ENCODE data around the gene OSBP2. TPM values are rescaled to one million over a fixed set of nuclear protein-coding genes. Genes with fewer than 3 reads are reported as not detected.

The OSBP2 gene
- total RNA-seq, 1 donor from 2014 or later: 11.1 TPM

DNA sequence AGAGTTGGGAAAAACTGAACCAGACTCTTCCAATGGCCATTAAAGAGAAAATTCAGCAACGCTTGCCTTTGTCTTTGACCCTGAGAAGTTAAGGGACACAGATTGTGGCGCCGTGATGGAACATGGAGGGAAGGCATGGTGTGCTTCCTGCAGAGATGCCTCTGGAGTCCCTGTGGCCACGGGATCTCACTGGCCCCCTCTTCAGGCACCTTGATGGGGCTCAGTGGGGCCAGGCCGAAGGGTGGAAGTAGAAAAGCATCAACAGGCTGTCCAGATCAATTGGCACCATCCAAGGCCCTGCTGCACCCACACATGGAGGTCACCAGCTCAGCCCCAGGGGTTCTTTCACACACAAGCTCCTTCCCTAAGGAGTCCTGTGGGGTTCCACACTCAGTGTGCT lies 231.0 kb downstream of the OSBP2 start:
- intact Hi-C loops (cut with DNase I): no loop called here
- no peak for ATAC-seq
- no peak for DNase-seq (ENCODE audit: missing footprints)

- intact Hi-C loops (cut with DNase I): no loop called here
Observed at GRCh38 chr22:30926706-30927105, 232.0 kb downstream of the OSBP2 start.

DNA sequence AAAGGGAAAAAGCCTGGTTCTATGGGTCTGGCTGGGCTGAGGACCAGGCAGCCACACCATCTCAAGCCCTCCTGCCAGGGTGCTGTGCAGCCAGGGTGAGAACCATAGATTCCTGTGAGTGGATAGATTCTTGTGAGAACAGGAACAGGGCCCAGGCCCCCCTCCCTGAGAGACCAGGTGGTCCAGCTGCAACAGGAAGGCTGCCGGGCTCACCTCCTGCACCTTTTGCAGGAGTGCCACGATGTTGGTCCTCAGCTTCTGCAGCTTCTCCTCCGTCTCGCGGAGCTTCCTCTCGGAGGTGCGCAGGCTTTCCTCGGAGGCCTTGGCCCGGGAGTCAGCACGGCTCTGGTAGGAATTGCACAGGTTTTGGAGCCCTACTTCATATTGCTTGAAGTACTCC lies 233.1 kb downstream of the OSBP2 start:
- ATAC-seq: no peak
- intact Hi-C loops (cut with DNase I): no loop called here
- no peak for DNase-seq (ENCODE audit: missing footprints)

More at GRCh38 chr22:30926706-30927105, 232.0 kb downstream of the OSBP2 start:
- DNase-seq (ENCODE audit: missing footprints): no peak
- no peak for ATAC-seq

GRCh38 chr22:30928401-30928800 lies 233.7 kb downstream of the OSBP2 start:
- no peak for ATAC-seq
- no peak for DNase-seq (ENCODE audit: missing footprints)
- intact Hi-C loops (cut with DNase I): no loop called here

- no peak for DNase-seq (ENCODE audit: missing footprints)
- intact Hi-C loops (cut with DNase I): no loop called here
- no peak for ATAC-seq
Observed at GRCh38 chr22:30930228-30930627, 235.6 kb downstream of the OSBP2 start.

- DNase-seq (ENCODE audit: missing footprints) (no peak), ATAC-seq (no peak)
- intact Hi-C loops (cut with DNase I): no loop called here
Observed at GRCh38 chr22:30931541-30932300, 237.0 kb downstream of the OSBP2 start.

DNA sequence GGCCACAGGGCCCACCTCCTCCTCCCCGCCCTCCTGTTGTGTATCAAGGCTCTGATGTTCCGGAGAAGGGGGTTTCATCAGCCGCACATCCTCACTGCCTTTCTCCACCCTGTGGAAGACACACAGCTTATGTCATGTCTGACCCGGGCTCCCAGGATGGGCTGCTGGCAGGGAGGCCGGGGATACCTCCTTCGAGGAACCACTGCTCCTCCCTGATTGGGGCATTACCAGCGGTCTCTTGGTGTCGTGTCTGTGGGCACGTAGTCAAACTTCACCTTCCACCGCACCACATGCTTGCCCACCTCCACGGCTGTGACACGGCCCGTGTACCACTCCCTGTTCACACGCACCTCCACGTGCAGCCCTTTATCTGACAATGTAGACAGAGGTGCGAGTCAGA lies 238.0 kb downstream of the OSBP2 start:
- ATAC-seq: no peak
- intact Hi-C loops (cut with DNase I): no loop called here

GRCh38 chr22:30933457-30933856 lies 238.8 kb downstream of the OSBP2 start:
- DNase-seq (ENCODE audit: missing footprints) (no peak), ATAC-seq (no peak)
- intact Hi-C loops (cut with DNase I): no loop called here

More for the DNA sequence above, 238.0 kb downstream of the OSBP2 start:
- DNase-seq (ENCODE audit: missing footprints): no peak

GRCh38 chr22:30934053-30934452 lies 239.4 kb downstream of the OSBP2 start:
- ATAC-seq: no peak
- intact Hi-C loops (cut with DNase I): no loop called here
- DNase-seq (ENCODE audit: missing footprints): no peak

DNA sequence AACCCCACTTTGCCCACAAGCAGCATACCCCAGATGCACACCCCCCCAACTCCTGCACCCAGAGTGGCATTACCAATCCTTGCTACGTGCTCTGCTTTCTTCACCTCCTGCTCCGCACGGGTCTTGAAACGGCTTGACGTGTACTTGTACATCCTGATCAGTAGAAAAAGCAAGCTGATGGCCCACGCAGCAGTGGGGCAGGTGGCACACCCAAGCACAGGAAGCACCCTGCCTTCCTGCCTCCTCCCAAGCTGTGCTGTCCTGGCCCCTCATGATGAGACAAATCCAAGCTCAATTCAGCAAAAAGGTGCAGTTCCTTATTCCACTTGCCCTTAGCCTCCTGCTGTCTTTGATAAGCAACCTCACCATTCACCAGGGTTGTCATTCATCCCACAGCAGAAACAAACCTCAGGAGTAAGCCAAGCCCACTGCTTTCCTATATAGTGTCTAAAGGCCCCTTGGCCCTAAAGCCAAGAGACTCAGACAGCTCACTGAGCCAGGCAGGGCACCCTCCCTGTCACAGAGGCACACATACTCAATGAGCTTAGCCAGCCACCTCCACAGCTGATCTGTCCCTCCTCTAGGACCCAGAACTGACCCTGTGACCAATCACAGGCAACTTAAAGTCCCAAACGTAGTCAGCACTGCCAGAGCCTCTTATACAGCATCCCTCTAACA lies 246.2 kb downstream of the OSBP2 start:
- no peak for DNase-seq (ENCODE audit: missing footprints)
- intact Hi-C loops (cut with DNase I): no loop called here
- ATAC-seq: no peak

DNA sequence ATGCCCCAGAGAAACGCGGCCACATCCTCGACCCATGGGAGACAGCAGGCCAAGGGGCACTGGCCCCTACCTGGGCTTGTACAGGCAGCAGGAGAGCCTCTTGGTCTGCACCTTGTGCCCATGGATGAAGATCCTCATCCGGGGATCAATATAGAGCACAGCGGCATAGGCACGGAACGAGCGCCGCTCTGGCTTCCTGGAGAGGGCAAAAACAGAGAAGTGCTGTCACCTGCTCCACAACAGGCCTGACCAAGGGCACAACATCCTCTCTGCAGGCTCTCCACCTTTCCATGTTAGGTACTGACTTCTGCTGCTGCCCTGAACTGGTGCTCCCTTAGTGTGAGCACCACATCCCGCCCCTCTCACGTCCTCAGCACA lies 246.7 kb downstream of the OSBP2 start:
- no peak for DNase-seq (ENCODE audit: missing footprints)
- intact Hi-C loops (cut with DNase I): no loop called here
- no peak for ATAC-seq

DNA sequence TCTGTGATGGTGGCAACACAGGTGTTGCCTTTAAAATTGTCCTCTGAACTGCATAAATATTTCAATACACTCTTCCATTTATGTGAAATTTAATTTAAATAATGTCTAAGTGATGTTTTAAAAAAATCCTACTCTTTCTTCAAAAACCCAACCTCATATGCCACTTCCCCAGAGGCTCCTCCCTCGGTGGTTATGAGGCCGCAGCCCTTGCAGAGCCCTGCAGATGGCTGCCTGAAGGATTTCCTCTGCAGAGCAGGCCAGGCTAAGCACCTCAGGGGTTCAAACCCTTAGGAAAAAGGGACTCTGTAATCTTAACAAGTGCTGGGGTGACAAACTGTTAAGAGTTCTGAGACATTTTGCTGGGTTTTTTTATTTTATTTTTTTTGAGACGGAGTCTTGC lies 248.7 kb downstream of the OSBP2 start:
- no peak for ATAC-seq
- no peak for DNase-seq (ENCODE audit: missing footprints)
- intact Hi-C loops (cut with DNase I): no loop called here

DNA sequence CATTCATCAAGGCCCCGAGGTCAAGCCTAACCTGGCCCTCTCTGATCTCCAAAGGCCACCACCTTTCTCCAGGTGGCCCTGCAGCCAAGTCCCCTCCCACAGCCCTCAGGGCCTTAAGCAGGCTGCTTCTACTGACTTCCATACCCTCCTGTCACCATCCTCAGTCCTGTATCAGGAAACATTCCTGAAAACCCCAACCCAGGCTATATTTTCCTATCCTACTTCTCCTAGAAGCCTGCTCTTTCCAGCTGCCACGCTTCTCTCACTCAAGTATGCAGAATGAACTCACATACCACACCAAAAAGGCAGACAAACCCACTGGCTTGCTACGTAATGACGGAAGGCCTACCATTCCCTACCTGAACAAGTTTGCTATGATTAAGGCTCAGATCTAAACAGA lies 250.3 kb downstream of the OSBP2 start:
- intact Hi-C loops (cut with DNase I): no loop called here
- DNase-seq (ENCODE audit: missing footprints) (no peak), ATAC-seq (no peak)

DNA sequence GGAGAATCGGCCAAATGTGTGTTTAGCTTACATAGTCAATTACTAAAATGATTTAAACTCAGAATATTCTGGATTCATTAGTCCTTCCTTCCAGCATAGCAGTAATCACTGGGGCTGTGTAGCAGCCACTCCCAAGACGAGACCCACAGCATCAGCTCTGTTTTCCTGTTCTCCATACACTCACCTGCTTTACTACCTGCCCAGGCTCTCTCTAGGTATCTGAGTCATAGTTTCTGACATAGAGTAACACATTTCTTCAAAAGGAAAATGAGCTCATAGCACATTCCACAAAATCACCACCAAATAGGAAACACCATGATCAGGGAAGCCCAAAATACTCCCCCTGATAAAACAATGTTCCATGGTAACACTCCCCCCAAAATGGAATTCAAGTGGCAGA lies 251.0 kb downstream of the OSBP2 start:
- ATAC-seq (no peak), DNase-seq (ENCODE audit: missing footprints) (no peak)
- intact Hi-C loops (cut with DNase I): loop anchor here (2.0 kb wide), 1 partner anchor 23 kb away; the partner anchor contains the start of genes MORC2 and TUG1

DNA sequence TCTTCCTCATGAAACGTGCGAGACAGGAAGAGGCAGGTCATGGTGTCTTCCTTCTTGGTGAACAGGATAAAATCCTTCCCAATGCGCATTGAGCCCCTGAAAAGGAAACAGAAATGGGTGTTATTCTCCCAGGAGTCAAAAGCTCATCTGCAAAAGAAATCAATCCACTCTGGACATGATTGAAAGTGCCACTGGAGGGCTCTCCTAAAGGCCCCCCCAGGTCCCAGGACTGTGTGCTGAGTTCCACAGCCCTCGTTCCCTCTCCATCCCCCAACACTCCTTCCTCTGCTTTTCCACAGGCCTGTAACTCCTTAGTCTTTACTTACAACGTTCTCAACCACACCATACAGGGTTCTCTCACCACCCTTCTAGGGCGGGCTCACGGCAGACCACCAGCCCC lies 251.7 kb downstream of the OSBP2 start:
- intact Hi-C loops (cut with DNase I): loop anchor here (2.0 kb wide), 1 partner anchor 22 kb away; the partner anchor contains the start of genes MORC2 and TUG1
- ATAC-seq (no peak), DNase-seq (ENCODE audit: missing footprints) (no peak)

GRCh38 chr22:30947173-30947815 lies 252.6 kb downstream of the OSBP2 start:
- intact Hi-C loops (cut with DNase I): loop anchor here (1.0 to 2.0 kb wide), 2 partner anchors 22 to 137 kb away; partner anchors contain the start of genes MORC2 and TUG1
- DNase-seq (ENCODE audit: missing footprints) (no peak), ATAC-seq (peak; percentile 82)

DNA sequence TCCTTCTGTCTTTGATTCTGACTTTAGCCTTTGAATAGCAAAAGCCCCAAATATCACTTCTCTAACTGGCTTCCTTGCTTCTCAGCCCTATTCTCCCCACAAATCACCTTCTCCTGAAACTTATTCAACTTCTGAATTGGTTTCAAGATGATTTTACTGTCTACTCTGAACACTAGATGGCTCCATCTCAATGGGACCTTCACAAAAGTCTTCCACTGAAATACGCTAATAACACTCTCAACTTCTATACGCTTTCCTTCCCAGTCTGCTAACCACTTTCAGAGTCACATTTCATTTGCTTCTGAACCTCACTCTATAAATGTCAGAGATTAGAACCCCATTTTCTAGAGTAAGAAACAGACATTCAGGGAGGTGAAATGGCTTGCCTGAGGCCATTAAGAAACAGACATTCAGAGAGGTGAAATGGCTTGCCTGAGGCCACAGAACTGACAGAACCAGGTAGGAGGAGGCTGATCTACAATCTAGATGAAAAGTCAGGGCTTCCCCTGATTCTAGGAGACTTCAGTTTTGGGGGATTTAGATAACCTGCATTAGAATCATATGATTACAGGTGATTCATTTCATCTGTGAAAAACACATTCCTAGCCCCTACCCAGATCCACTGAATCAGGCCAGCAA lies 253.3 kb downstream of the OSBP2 start:
- intact Hi-C loops (cut with DNase I): loop anchor here (1.0 to 2.0 kb wide), 3 partner anchors 21 to 201 kb away; partner anchors contain the start of genes MORC2 and TUG1
- no peak for DNase-seq (ENCODE audit: missing footprints)
- peak; percentile 61 for ATAC-seq

GRCh38 chr22:30948930-30949342 lies 254.3 kb downstream of the OSBP2 start:
- intact Hi-C loops (cut with DNase I): loop anchor here (2.0 kb wide), 1 partner anchor 200 kb away; no protein-coding TSS in a partner anchor
- DNase-seq (ENCODE audit: missing footprints): no peak
- ATAC-seq: no peak
